Endothelial cell of umbilical vein (primary cell): ENCODE results near the gene TSPAN8. TPM values are rescaled to one million over a fixed set of nuclear protein-coding genes. Genes with fewer than 3 reads are reported as not detected.
"Not testable (repeated sequence)": the region's sequence is repeated elsewhere in the genome, so short reads cannot be mapped to it uniquely, and the experiment has no call there.

ENCODE experiments used
- BruUV-seq: library from RNA; stranded (reverse); fragments of 400-500 nt; replicated peaks from 2 replicates; lab custom pipeline; 2021; lab: Mats Ljungman, UMichigan
- CTCF ChIA-PET: fragments of 300-600, 350-600 bp; sonication (Branson Sonifier 250); formaldehyde crosslinking; loops from one replicate; lab custom pipeline; 2021; ENCODE audit warnings: antibody characterized with exemption, inconsistent platforms; lab: Charles Lee
- POLR2A ChIA-PET: fragments of 300-600, 350-600 bp; sonication (Branson Sonifier 250); formaldehyde crosslinking; loops from one replicate; lab custom pipeline; 2021; ENCODE audit warnings: antibody characterized with exemption, inconsistent platforms; lab: Charles Lee
- DNase-seq: peaks from one replicate; pipeline ENCODE4 v3.0.0-alpha.2; 2011; ENCODE audit warnings: low read depth, low spot score
- FAIRE-seq: peaks from 2 replicates; lab custom pipeline; 2011; peaks lifted over from hg19 to GRCh38; lab: Jason Lieb, UNC
- H2AFZ ChIP-seq: 2 replicates; pipeline ENCODE4 v1.6.0; 2012; ENCODE audit warnings: low read depth, low read length, control low read depth, inconsistent platforms
- H3K27ac ChIP-seq: 2 replicates; pipeline ENCODE4 v1.5.1; 2011; ENCODE audit warnings: low read depth, mild to moderate bottlenecking, control low read depth, low read length, moderate library complexity; ENCODE audit not compliant: insufficient read depth
- H3K27me3 ChIP-seq, 2 experiments: 2 replicates each; pipeline versions ENCODE4 v1.6.0 to v1.6.1; 2011; ENCODE audit warnings: low read length in 2 of 2, mixed read lengths in 1 of 2; ENCODE audit not compliant: control insufficient read depth in 2 of 2, insufficient read depth in 2 of 2
- H3K36me3 ChIP-seq, 2 experiments: 2 replicates in 1 of 2; 3 replicates in 1 of 2; pipeline ENCODE4 v1.5.1; 2011; ENCODE audit warnings: low read length in 2 of 2, mild to moderate bottlenecking in 1 of 2, moderate library complexity in 1 of 2; ENCODE audit not compliant: control insufficient read depth in 2 of 2, insufficient read depth in 2 of 2; ENCODE audit errors: extremely low read depth in 1 of 2
- H3K4me1 ChIP-seq: 3 replicates; pipeline ENCODE4 v1.5.1; 2011; ENCODE audit warnings: mild to moderate bottlenecking, low read length; ENCODE audit not compliant: control insufficient read depth, insufficient read depth; ENCODE audit errors: extremely low read depth
- H3K4me2 ChIP-seq: 2 replicates; pipeline ENCODE4 v1.6.1; 2011; ENCODE audit warnings: low read length, control low read depth, mixed read lengths; ENCODE audit not compliant: insufficient read depth
- H3K4me3 ChIP-seq, 3 experiments: fragments of 200-600 bp in 1 of 3; sonication (generic), shearing (Covaris generic) in 1 of 3; replicated peaks in 1 of 3; 2 replicates each; pipeline ENCODE4 v1.5.1; 2011 to 2016; ENCODE audit warnings: control low read depth in 3 of 3, low read length in 3 of 3, mild to moderate bottlenecking in 2 of 3, inconsistent platforms in 1 of 3, low read depth in 1 of 3, moderate library complexity in 1 of 3; ENCODE audit not compliant: insufficient read depth in 1 of 3
- H3K79me2 ChIP-seq: 2 replicates; pipeline ENCODE4 v1.6.0; 2012; ENCODE audit warnings: low read length, inconsistent platforms; ENCODE audit not compliant: control insufficient read depth, insufficient read depth
- H3K9ac ChIP-seq: replicated peaks from 2 replicates; pipeline ENCODE3; 2011; ENCODE audit warnings: low read length, control low read depth; ENCODE audit not compliant: insufficient read depth; ENCODE audit errors: extremely low read depth
- H3K9me1 ChIP-seq: replicated peaks from 3 replicates; pipeline ENCODE4 v1.6.0; 2011; ENCODE audit warnings: mild to moderate bottlenecking, low read length; ENCODE audit not compliant: control insufficient read depth, insufficient read depth; ENCODE audit errors: extremely low read depth
- H3K9me3 ChIP-seq: replicated peaks from 2 replicates; pipeline ENCODE4 v1.5.1; 2012; ENCODE audit warnings: low read length, inconsistent platforms; ENCODE audit not compliant: control insufficient read depth, insufficient read depth
- H4K20me1 ChIP-seq: replicated peaks from 2 replicates; pipeline ENCODE3; 2011; ENCODE audit warnings: mild to moderate bottlenecking, low read length; ENCODE audit not compliant: control insufficient read depth, insufficient read depth; ENCODE audit errors: extremely low read depth
- CTCF ChIP-seq, 2 donors: IDR thresholded peaks; 1 replicate in 1 of 2; 2 replicates in 1 of 2; pipeline ENCODE4 v1.5.1; 2011; ENCODE audit warnings: low read length in 2 of 2, mild to moderate bottlenecking in 2 of 2, moderate library complexity in 2 of 2, control low read depth in 1 of 2, inconsistent platforms in 1 of 2, low read depth in 1 of 2; ENCODE audit not compliant: insufficient read depth in 1 of 2; ENCODE audit errors: extremely low read depth in 1 of 2
- EZH2 ChIP-seq: IDR thresholded peaks from 2 replicates; pipeline ENCODE4 v1.6.1; 2012; ENCODE audit warnings: borderline replicate concordance, low read depth, mild to moderate bottlenecking, moderate library complexity, low read length, inconsistent platforms; ENCODE audit not compliant: severe bottlenecking
- FOS ChIP-seq: IDR thresholded peaks from 2 replicates; pipeline ENCODE4 v1.6.1; 2011; ENCODE audit warnings: mild to moderate bottlenecking, low read length, moderate library complexity, borderline replicate concordance; ENCODE audit not compliant: insufficient read depth
- GATA2 ChIP-seq: IDR thresholded peaks from 2 replicates; pipeline ENCODE4 v1.7.0; 2011; ENCODE audit warnings: low read depth, mild to moderate bottlenecking, moderate library complexity, mixed read lengths, low read length; ENCODE audit not compliant: insufficient read length, insufficient read depth
- JUN ChIP-seq: IDR thresholded peaks from 2 replicates; pipeline ENCODE4 v1.6.1; 2011; ENCODE audit warnings: borderline replicate concordance, low read depth; ENCODE audit not compliant: insufficient read length, insufficient read depth
- MAX ChIP-seq: IDR thresholded peaks from 2 replicates; pipeline ENCODE4 v1.6.1; 2011; ENCODE audit not compliant: insufficient read depth, insufficient read length
- MYC ChIP-seq: IDR thresholded peaks from one replicate; pipeline ENCODE4 v1.6.1; 2011; ENCODE audit warnings: mild to moderate bottlenecking, low read depth, low read length
- POLR2A ChIP-seq: IDR thresholded peaks from 2 replicates; pipeline ENCODE4 v1.6.1; 2012; ENCODE audit warnings: low read depth, mild to moderate bottlenecking, control low read depth, low read length
- POLR2AphosphoS5 ChIP-seq: IDR thresholded peaks from 2 replicates; pipeline ENCODE4 v1.6.1; 2012; ENCODE audit warnings: low read depth, mild to moderate bottlenecking, control low read depth, low read length, moderate library complexity; ENCODE audit not compliant: insufficient read depth
- dilution Hi-C: fragments of 300-500 bp; cut with MboI; formaldehyde crosslinking; loops from one replicate; pipeline ENCODE4 v1.15.0; 2019; ENCODE audit warnings: low sequenced_read_pairs; ENCODE audit not compliant: extremely low pct_ligation_motif_present
- intact Hi-C: fragments of 100-400 bp; cut with micrococcal nuclease; formaldehyde crosslinking; loops from one replicate; pipeline ENCODE4 v1.10.0; 2022
- polyA plus RNA-seq, 4 experiments: library from polyadenylated mRNA; depleted of rRNA in 3 of 4; stranded (reverse) in 3 of 4; unstranded in 1 of 4; fragments of >200 nt; gene quantifications; 2 replicates each; pipeline versions ENCODE4 v1.2.1 to v1.2.3, GENCODE V29; 2011 to 2012; ENCODE audit warnings: missing spikeins in 1 of 4
- total RNA-seq: library from RNA; stranded (reverse); gene quantifications from 2 replicates; pipeline ENCODE4 v1.2.3, GENCODE V29; 2021

Gene TSPAN8
- total and polyA plus RNA-seq, 2 donors (not counting 3 experiments of a cell fraction or from before 2014, with no cell fraction given), result 1.2 to 1.6 TPM

GRCh38 chr12:71124835-71125460, 32.9 kb downstream of the TSPAN8 start:
- FAIRE-seq (no peak), DNase-seq (no peak)
- H3K79me2 ChIP-seq, result no peaks in the 10 kb centered on the region
- no peaks in the 10 kb centered on the region for H3K9me3 ChIP-seq
- no peaks in the 10 kb centered on the region for H3K36me3 ChIP-seq
- POLR2A ChIA-PET, result no interaction called here
- dilution Hi-C loops, result no loop called here
- H3K9ac ChIP-seq, result no peak overlapping the region
- TF ChIP-seq CTCF (IDR thresholded peaks at IDR 0.05; ENCODE audit: extremely low read depth in 1 of 2, insufficient read depth in 1 of 2, low read depth in 1 of 2, low read length in 2 of 2), result no peak
- TF ChIP-seq EZH2, result no peak
- no peak for TF ChIP-seq MAX
- TF ChIP-seq JUN, result no peak
- no peak for TF ChIP-seq POLR2AphosphoS5
- TF ChIP-seq POLR2A, result no peak
- TF ChIP-seq MYC, result no peak
- TF ChIP-seq GATA2, result no peak
- TF ChIP-seq FOS, result no peak
- CTCF ChIA-PET, result interaction anchor here (1.3 to 2.4 kb wide), 3 partner anchors 91 to 622 kb away, joined by 3 to 10 read pairs (median 6); no protein-coding TSS in a partner anchor
- no peak overlapping the region for H3K4me2 ChIP-seq
- H4K20me1 ChIP-seq, result no peaks in the 10 kb centered on the region
- no peak overlapping the region for H3K27ac ChIP-seq
- H2AFZ ChIP-seq, result no peak overlapping the region
- BruUV-seq, result no TSS peak
- no peaks in the 10 kb centered on the region for H3K9me1 ChIP-seq
- no peaks in the 10 kb centered on the region for H3K4me1 ChIP-seq
- no peak overlapping the region for H3K4me3 ChIP-seq
- intact Hi-C loops, result loop anchor here (5.0 kb wide), 1 partner anchor 43 kb away; no protein-coding TSS in a partner anchor
- no peaks in the 10 kb centered on the region for H3K27me3 ChIP-seq

- H3K9me3 ChIP-seq, H3K27me3 ChIP-seq, FAIRE-seq, H3K36me3 ChIP-seq, H3K4me2 ChIP-seq, H3K4me3 ChIP-seq, H3K27ac ChIP-seq, DNase-seq, dilution Hi-C loops, H3K79me2 ChIP-seq, POLR2A ChIA-PET, H3K4me1 ChIP-seq, intact Hi-C loops, H3K9ac ChIP-seq, H3K9me1 ChIP-seq, BruUV-seq, CTCF ChIA-PET, H4K20me1 ChIP-seq, H2AFZ ChIP-seq: not testable (repeated sequence)
These were observed 44.7 kb downstream of the TSPAN8 start for GRCh38 chr12:71113148-71113547.
